GM12878 (cell line): ENCODE results near the gene PCED1B.

ENCODE experiments used
- EGR1 ChIP-seq, 2 experiments: IDR thresholded peaks; 1 replicate in 1 of 2; 2 replicates in 1 of 2; pipeline ENCODE4 v1.6.1; 2011 to 2012; ENCODE audit warnings: low read depth in 2 of 2, low read length in 2 of 2, borderline replicate concordance in 1 of 2, mild to moderate bottlenecking in 1 of 2, moderate library complexity in 1 of 2
- FOXM1 ChIP-seq: IDR thresholded peaks from 2 replicates; pipeline ENCODE4 v1.6.1; 2012; ENCODE audit warnings: low read depth, mild to moderate bottlenecking, inconsistent platforms, low read length, moderate library complexity
- MLLT1 ChIP-seq: fragments of 450-650 bp; IDR thresholded peaks from 2 replicates; pipeline ENCODE4 v1.6.1; 2016; ENCODE audit warnings: mild to moderate bottlenecking
- NFYB ChIP-seq: IDR thresholded peaks from 2 replicates; pipeline ENCODE4 v1.6.1; 2011; ENCODE audit warnings: low read depth, mild to moderate bottlenecking, low read length, improper control_type of control experiment, moderate library complexity; ENCODE audit not compliant: insufficient read depth
- REST ChIP-seq: IDR thresholded peaks from 2 replicates; pipeline ENCODE4 v1.6.1; 2012; ENCODE audit warnings: mild to moderate bottlenecking, low read depth, low read length
- USF2 ChIP-seq: IDR thresholded peaks from 2 replicates; pipeline ENCODE4 v1.6.1; 2011; ENCODE audit warnings: low read depth, low read length, improper control_type of control experiment, borderline replicate concordance

GRCh38 chr12:47207829-47208248, 128.4 kb downstream of the PCED1B start:
- no peak for TF ChIP-seq MLLT1
- TF ChIP-seq FOXM1, result no peak
- no peak for TF ChIP-seq REST
- TF ChIP-seq NFYB, result no peak
- no peak for TF ChIP-seq EGR1 (IDR thresholded peaks at IDR 0.05; ENCODE audit: borderline replicate concordance in 1 of 2, low read depth in 2 of 2, low read length in 2 of 2)
- TF ChIP-seq USF2, result no peak
